C4-2B (cell line): ENCODE data around the gene TTK.

Source experiments
- CTCF ChIP-seq: fragments of 450-650 bp; conservative IDR thresholded peaks from 2 replicates; pipeline ENCODE4 v1.5.1; 2017; ENCODE audit warnings: mild to moderate bottlenecking
- ZFX ChIP-seq: fragments of 450-650 bp; IDR thresholded peaks from 2 replicates; pipeline ENCODE4 v1.6.1; 2017

- TF ChIP-seq CTCF (no peak), ZFX (no peak)
Measured at GRCh38 chr6:79969784-79970183, 34.7 kb upstream of the TTK start.
